OCI-LY3 (cell line): ENCODE measurements around the gene PAX2.

Experiments used
- H2AFZ ChIP-seq: fragments of 200-600, 300-600 bp; shearing (Covaris generic); 2 replicates; pipeline ENCODE4 v1.6.0; 2014; ENCODE audit warnings: antibody characterized with exemption, low read depth, low read length
- H3K27ac ChIP-seq: fragments of 200-600, 300-600 bp; sonication (generic); 2 replicates; pipeline ENCODE4 v1.5.1; 2014; ENCODE audit warnings: mild to moderate bottlenecking, low read length, moderate library complexity, mixed read lengths
- H3K27me3 ChIP-seq: fragments of 200-600, 300-600 bp; sonication (generic); 2 replicates; pipeline ENCODE4 v1.6.1; 2014; ENCODE audit warnings: low read depth, low read length, mixed read lengths
- H3K36me3 ChIP-seq: fragments of 200-600, 300-600 bp; sonication (generic); replicated peaks from 2 replicates; pipeline ENCODE3; 2014; ENCODE audit warnings: low read depth, low read length, mixed read lengths
- H3K4me1 ChIP-seq: fragments of 300-600, 200-600 bp; sonication (generic); 2 replicates; pipeline ENCODE4 v1.6.1; 2014; ENCODE audit warnings: low read length, mixed read lengths
- H3K4me2 ChIP-seq: fragments of 200-600, 300-600 bp; sonication (generic); 2 replicates; pipeline ENCODE4 v1.6.1; 2014; ENCODE audit warnings: low read length, mixed read lengths
- H3K4me3 ChIP-seq: fragments of 300-600, 200-600 bp; sonication (generic); 2 replicates; pipeline ENCODE4 v1.5.1; 2014; ENCODE audit warnings: antibody characterized with exemption, mild to moderate bottlenecking, low read length, moderate library complexity
- H3K79me2 ChIP-seq: fragments of 300-600, 200-600 bp; shearing (Covaris generic); 2 replicates; pipeline ENCODE4 v1.6.1; 2014; ENCODE audit warnings: mild to moderate bottlenecking, low read length, mixed read lengths
- H3K9ac ChIP-seq: fragments of 300-600, 200-600 bp; shearing (Covaris generic); 2 replicates; pipeline ENCODE4 v1.6.0; 2014; ENCODE audit warnings: mild to moderate bottlenecking, low read length, moderate library complexity
- H3K9me3 ChIP-seq: fragments of 200-600, 300-600 bp; shearing (Covaris generic); 2 replicates; pipeline ENCODE4 v1.6.1; 2014; ENCODE audit warnings: low read length, mixed read lengths; ENCODE audit not compliant: insufficient read depth
- H4K20me1 ChIP-seq: fragments of 200-600, 300-600 bp; sonication (generic); 2 replicates; pipeline ENCODE4 v1.6.1; 2016; ENCODE audit warnings: low read length, mixed read lengths; ENCODE audit not compliant: insufficient read depth
- EZH2phosphoT487 ChIP-seq: fragments of 200-600 bp; shearing (Covaris generic); IDR thresholded peaks from 2 replicates; pipeline ENCODE4 v1.6.1; 2018; ENCODE audit warnings: antibody characterized with exemption, mixed run types, low read depth
- TF ChIP-seq, protein P1 (sequence below): fragments of 200-600, 300-600 bp; sonication (generic); IDR thresholded peaks from 2 replicates; pipeline ENCODE4 v1.5.1; 2014; ENCODE audit warnings: antibody characterized with exemption, low read length, low read depth

PAX2 gene

DNA sequence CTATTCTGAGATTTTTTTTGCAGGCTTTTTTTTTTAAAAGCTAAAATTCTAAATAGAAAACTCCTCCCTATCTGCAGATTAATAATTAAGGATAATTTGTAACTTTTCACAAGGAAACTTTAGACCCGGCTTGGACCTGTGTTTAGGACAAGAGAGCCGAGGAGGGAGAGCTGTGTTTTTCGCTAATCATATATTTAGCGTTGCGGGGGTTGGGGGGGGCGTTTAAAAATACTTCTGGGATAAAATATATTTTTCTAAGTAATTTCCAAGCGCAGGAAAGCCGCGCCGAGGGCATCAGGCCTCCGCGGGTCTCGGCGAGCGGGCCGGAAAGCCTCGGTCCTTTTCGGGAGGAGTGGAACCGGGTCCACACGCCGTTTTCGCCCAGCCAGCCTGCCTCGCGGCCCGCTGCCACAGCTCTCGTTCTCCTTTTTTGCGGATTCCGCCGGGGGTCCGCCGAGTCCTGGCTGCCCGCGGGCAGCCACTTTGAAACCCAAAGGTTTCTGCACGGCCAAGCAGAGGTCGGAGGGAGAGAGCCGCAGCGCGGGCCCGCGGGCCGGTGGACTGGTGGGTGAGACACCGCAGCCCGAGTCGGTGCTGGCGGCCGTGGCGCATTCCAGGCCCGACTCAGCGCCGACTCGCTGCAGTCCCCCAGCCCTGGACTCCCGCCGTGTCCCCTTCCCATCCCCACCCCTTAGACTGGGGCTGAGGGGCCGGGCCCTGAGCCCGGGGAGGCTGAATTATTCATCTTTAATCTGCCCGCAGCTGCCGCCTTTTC is 2.3 kb downstream of the PAX2 start:
- TF ChIP-seq, protein P1, sequence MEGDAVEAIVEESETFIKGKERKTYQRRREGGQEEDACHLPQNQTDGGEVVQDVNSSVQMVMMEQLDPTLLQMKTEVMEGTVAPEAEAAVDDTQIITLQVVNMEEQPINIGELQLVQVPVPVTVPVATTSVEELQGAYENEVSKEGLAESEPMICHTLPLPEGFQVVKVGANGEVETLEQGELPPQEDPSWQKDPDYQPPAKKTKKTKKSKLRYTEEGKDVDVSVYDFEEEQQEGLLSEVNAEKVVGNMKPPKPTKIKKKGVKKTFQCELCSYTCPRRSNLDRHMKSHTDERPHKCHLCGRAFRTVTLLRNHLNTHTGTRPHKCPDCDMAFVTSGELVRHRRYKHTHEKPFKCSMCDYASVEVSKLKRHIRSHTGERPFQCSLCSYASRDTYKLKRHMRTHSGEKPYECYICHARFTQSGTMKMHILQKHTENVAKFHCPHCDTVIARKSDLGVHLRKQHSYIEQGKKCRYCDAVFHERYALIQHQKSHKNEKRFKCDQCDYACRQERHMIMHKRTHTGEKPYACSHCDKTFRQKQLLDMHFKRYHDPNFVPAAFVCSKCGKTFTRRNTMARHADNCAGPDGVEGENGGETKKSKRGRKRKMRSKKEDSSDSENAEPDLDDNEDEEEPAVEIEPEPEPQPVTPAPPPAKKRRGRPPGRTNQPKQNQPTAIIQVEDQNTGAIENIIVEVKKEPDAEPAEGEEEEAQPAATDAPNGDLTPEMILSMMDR: no peak
- no peak for TF ChIP-seq EZH2phosphoT487
- Histone ChIP-seq H3K27ac (no peak overlapping the region), H3K9ac (no peak overlapping the region), H3K9me3 (no peaks in the 10 kb centered on the region), H3K4me3 (no peak overlapping the region), H4K20me1 (no peaks in the 10 kb centered on the region), H3K4me1 (peaks cover 8% of the 10 kb centered on the region), H2AFZ (no peak overlapping the region), H3K4me2 (no peak overlapping the region), H3K79me2 (no peaks in the 10 kb centered on the region), H3K36me3 (no peaks in the 10 kb centered on the region), H3K27me3 (peaks cover 22% of the 10 kb centered on the region)

DNA sequence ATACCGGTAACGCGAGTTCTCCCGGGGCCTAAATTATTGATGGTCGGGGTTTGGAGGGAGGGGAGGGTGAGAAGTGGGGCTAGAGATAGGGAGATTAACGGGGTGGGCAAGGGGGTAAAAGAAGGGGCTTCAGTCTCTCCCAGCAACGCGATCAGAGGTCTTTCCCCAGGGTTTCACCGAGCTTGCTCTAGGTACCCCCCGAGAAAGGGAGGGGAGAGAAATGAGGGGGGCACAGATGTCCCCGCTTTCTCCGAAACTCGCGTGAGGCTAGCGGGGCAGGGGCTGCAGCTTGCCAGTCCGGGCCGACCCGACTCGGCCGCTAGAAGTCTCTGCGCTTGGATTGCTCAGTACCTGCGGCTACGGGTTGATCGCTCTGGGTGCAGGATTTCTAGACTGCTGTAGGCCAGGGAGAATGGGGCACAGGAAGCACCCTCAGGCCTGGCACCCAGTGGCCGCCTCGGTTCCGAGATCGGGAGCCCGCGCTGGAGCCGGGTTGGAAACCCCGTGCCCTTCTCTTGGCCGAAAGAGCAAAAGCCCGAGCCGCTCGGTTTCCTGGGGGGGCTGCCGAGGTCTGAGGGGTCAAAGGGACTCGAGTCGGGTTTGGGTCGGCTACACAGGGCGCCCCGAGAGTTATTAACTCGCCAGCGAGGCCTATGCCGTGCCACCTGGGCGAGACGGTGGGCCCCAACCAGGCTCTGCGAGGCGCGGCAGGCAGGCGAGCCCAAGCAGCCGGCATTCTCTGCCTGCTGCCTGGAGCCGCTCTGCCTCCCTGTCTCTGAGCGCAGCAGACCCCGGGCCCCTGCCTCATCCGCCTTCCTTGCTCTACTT is 3.1 kb downstream of the PAX2 start:
- Histone ChIP-seq H3K4me3 (no peak overlapping the region), H3K36me3 (no peaks in the 10 kb centered on the region), H3K9me3 (no peaks in the 10 kb centered on the region), H3K27ac (no peak overlapping the region), H2AFZ (no peak overlapping the region), H3K27me3 (peaks cover 15% of the 10 kb centered on the region), H3K4me2 (no peak overlapping the region), H4K20me1 (no peaks in the 10 kb centered on the region), H3K4me1 (peaks cover under 1% of the 10 kb centered on the region), H3K9ac (no peak overlapping the region), H3K79me2 (no peaks in the 10 kb centered on the region)
- TF ChIP-seq, protein P1: no peak
- TF ChIP-seq EZH2phosphoT487: no peak

DNA sequence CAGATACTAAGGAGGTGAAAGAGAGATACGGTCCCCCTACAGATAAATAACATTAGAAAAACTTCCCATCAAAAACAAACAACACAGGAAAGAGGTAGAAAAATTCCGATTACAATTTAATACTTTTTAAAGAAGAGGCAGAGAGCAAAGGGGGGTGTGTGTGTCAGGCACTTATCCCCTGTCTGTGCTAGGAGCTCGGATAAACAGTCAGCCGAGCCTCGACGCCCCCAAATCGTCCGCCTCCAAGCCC is 3.6 kb downstream of the PAX2 start:
- H3K79me2 ChIP-seq: no peaks in the 10 kb centered on the region
- no peaks in the 10 kb centered on the region for H4K20me1 ChIP-seq
- H3K9me3 ChIP-seq: no peaks in the 10 kb centered on the region
- H2AFZ ChIP-seq: no peak overlapping the region
- no peak overlapping the region for H3K9ac ChIP-seq
- no peak overlapping the region for H3K4me3 ChIP-seq
- H3K36me3 ChIP-seq: no peaks in the 10 kb centered on the region
- TF ChIP-seq EZH2phosphoT487: no peak
- TF ChIP-seq, protein P1: no peak
- H3K4me1 ChIP-seq: no peaks in the 10 kb centered on the region
- H3K4me2 ChIP-seq: no peak overlapping the region
- H3K27ac ChIP-seq: no peak overlapping the region
- H3K27me3 ChIP-seq: peaks cover 15% of the 10 kb centered on the region
